D721Med (cell line): Measurements from ENCODE around the gene EIF5AL1.

Source experiments
- DNase-seq: peaks from one replicate; pipeline ENCODE4 v3.0.0; 2011; ENCODE audit warnings: low spot score; ENCODE audit not compliant: insufficient read length
- FAIRE-seq: peaks from 2 replicates; lab custom pipeline; 2011; peaks lifted over from hg19 to GRCh38; lab: Jason Lieb, UNC
- TF ChIP-seq, protein P1 (sequence below): IDR thresholded peaks from 2 replicates; pipeline ENCODE4 v1.5.1; 2012; ENCODE audit warnings: mild to moderate bottlenecking, control low read depth; ENCODE audit not compliant: insufficient read depth; ENCODE audit errors: missing control alignments

The EIF5AL1 gene

DNA sequence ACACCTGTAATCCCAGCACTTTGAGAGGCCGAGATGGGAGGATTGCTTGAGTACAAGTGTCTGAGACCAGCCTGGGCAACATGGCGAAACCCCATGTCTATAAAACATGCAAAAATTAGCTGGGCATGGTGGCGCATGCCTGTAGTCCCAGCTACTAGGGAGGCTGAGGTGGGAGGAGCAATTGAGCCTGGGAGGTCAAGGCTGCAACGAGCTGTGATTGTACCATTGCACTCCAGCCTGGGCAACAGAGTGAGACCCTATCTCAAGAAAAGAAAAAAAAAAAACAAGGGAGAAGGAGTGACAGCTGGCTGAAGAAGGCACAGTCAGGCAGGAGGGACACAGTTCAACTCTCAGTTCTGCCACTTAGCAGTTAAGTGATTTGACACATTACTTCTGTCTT lies 40.6 kb upstream of the EIF5AL1 start:
- TF ChIP-seq, protein P1, sequence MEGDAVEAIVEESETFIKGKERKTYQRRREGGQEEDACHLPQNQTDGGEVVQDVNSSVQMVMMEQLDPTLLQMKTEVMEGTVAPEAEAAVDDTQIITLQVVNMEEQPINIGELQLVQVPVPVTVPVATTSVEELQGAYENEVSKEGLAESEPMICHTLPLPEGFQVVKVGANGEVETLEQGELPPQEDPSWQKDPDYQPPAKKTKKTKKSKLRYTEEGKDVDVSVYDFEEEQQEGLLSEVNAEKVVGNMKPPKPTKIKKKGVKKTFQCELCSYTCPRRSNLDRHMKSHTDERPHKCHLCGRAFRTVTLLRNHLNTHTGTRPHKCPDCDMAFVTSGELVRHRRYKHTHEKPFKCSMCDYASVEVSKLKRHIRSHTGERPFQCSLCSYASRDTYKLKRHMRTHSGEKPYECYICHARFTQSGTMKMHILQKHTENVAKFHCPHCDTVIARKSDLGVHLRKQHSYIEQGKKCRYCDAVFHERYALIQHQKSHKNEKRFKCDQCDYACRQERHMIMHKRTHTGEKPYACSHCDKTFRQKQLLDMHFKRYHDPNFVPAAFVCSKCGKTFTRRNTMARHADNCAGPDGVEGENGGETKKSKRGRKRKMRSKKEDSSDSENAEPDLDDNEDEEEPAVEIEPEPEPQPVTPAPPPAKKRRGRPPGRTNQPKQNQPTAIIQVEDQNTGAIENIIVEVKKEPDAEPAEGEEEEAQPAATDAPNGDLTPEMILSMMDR: no peak
- no peak for DNase-seq
- no peak for FAIRE-seq

- FAIRE-seq (no peak), DNase-seq (no peak)
- TF ChIP-seq, protein P1: no peak
Observed at GRCh38 chr10:79472449-79472848, 39.9 kb upstream of the EIF5AL1 start.

DNA sequence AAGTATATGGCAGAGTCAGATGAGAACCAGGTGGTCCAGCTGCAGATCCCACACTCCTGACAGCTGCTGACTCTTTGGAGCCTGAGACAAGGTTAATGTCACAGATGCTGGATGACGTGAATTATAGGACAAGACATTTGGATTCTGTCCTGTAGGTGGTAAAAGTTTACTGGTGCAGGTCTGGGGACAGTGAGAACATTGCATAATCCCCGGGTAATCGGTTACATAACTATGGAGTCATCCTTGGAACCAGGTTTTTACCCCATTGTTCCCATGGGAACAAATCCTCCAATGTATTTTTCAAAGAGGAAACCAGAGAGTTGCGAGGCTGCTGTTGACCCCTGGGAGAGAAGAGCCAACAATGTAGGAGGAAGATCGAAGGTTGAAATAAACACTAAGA lies 39.4 kb upstream of the EIF5AL1 start:
- TF ChIP-seq, protein P1: no peak
- FAIRE-seq (no peak), DNase-seq (no peak)

DNA sequence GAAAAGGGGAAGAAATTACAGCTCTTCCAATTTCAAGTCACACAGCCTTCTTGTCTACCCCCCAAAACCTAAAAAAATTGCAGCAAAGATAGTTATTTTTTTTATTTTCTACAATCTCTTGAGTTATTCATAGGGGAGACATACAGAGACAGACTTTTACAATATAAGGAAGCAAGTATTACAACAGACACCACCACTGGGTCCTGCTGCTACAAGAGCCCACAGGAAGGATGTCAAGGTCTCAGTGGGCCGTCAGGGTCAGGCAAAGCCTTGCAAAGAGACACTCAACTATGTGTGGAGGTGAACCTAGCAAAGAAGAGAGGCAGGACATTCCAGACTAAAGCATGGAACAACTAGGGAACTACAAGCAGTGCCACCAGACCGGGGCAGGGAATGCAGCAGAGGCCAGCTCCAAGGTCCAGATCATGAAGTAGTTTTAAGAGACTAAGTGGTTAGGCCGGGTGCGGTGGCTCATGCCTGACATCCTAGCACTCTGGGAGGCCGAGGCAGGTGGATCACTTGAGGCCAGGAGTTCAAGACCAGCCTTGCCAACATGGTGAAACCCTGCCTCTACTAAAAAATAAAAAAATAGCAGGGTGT lies 38.7 kb upstream of the EIF5AL1 start:
- FAIRE-seq (no peak), DNase-seq (no peak)

GRCh38 chr10:79475119-79475653 lies 37.1 kb upstream of the EIF5AL1 start:
- DNase-seq: no peak
- TF ChIP-seq, protein P1: no peak
- no peak for FAIRE-seq

More for the DNA sequence above, 38.7 kb upstream of the EIF5AL1 start:
- TF ChIP-seq, protein P1: no peak

- DNase-seq (no peak), FAIRE-seq (no peak)
- TF ChIP-seq, protein P1: no peak
Observed at GRCh38 chr10:79475877-79476276, 36.5 kb upstream of the EIF5AL1 start.

DNA sequence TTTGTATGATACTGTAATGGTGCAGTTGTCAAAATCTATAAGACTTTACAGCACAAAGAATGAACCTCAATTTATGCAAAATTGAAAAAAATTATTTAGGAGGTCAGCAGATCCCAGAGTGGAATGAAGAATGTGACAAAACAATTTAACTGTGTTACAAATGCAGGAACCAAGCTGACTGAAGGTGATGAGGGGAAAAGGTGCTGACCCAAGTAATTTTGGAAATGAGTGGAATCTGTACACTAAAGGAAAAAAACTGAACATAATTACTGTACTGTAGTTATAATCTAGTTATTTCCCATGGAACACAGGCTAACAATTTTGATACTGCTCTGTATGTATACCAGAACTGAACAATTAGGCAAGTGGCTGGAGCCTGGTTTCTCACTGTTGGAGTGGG lies 35.7 kb upstream of the EIF5AL1 start:
- DNase-seq (no peak), FAIRE-seq (no peak)
- TF ChIP-seq, protein P1: no peak
